LNCaP clone FGC (cell line): Measurements from ENCODE around the gene CRTAC1.

Experiments
- DNase-seq: peaks from one replicate; pipeline ENCODE4 v3.0.0-alpha.2; 2011; ENCODE audit warnings: low read depth
- H3K4me3 ChIP-seq: 2 replicates; pipeline ENCODE4 v1.5.1; 2011; ENCODE audit warnings: mild to moderate bottlenecking, low read depth, low read length, control low read depth
- CTCF ChIP-seq: IDR thresholded peaks from 2 replicates; pipeline ENCODE4 v1.5.1; 2012; ENCODE audit warnings: mild to moderate bottlenecking; ENCODE audit not compliant: control insufficient read depth, insufficient read depth; ENCODE audit errors: extremely low read depth

Gene CRTAC1

GRCh38 chr10:98010939-98011685 is 19.3 kb downstream of the CRTAC1 start:
- H3K4me3 ChIP-seq: no peak overlapping the region
- no peak for TF ChIP-seq CTCF
- no peak for DNase-seq

- DNase-seq: no peak
- TF ChIP-seq CTCF: no peak
- H3K4me3 ChIP-seq: no peak overlapping the region
Measured at GRCh38 chr10:98006266-98006665, 24.2 kb downstream of the CRTAC1 start.

GRCh38 chr10:98001736-98002135 is 28.7 kb downstream of the CRTAC1 start:
- H3K4me3 ChIP-seq: no peak overlapping the region
- no peak for DNase-seq
- TF ChIP-seq CTCF: no peak

GRCh38 chr10:98000346-98000745 is 30.1 kb downstream of the CRTAC1 start:
- no peak for TF ChIP-seq CTCF

GRCh38 chr10:97999923-98000248 is 30.5 kb downstream of the CRTAC1 start:
- TF ChIP-seq CTCF: no peak
- no peak for DNase-seq
- H3K4me3 ChIP-seq: no peak overlapping the region

More at GRCh38 chr10:98000346-98000745, 30.1 kb downstream of the CRTAC1 start:
- H3K4me3 ChIP-seq: no peak overlapping the region
- no peak for DNase-seq

GRCh38 chr10:97999066-97999922 is 31.1 kb downstream of the CRTAC1 start:
- H3K4me3 ChIP-seq: no peak overlapping the region
- TF ChIP-seq CTCF: no peak
- DNase-seq: no peak

- no peak for DNase-seq
- TF ChIP-seq CTCF: no peak
Measured at GRCh38 chr10:97991871-97992270, 38.5 kb downstream of the CRTAC1 start.

More at GRCh38 chr10:97991871-97992270, 38.5 kb downstream of the CRTAC1 start:
- H3K4me3 ChIP-seq: no peak overlapping the region
